B cell (primary cell): Measurements from ENCODE around the gene TTC24. TPM values are rescaled to one million over a fixed set of nuclear protein-coding genes. Genes with fewer than 3 reads are reported as not detected.

Source experiments
- ATAC-seq: fragments of 200-7000 bp; cut with Tn5 transposase; one replicate; pipeline ENCODE4 v1.10.0; 2021; ENCODE audit warnings: low read depth, mild to moderate bottlenecking, moderate number of reproducible peaks, moderate library complexity
- CTCF ChIA-PET: fragments of 350-600 bp; sonication (Branson Sonifier 250); formaldehyde crosslinking; loops from one replicate; lab custom pipeline; 2021; ENCODE audit warnings: antibody characterized with exemption, inconsistent platforms; lab: Charles Lee
- POLR2A ChIA-PET: fragments of 350-600 bp; sonication (Branson Sonifier 250); formaldehyde crosslinking; loops from one replicate; lab custom pipeline; 2021; ENCODE audit warnings: antibody characterized with exemption; lab: Charles Lee
- DNase-seq: peaks from one replicate; pipeline ENCODE4 v3.0.0; 2013
- H2AFZ ChIP-seq: 2 replicates; pipeline ENCODE4 v1.6.1; 2012; ENCODE audit warnings: mild to moderate bottlenecking, low read depth, low read length; ENCODE audit not compliant: insufficient read depth, poor library complexity, severe bottlenecking
- H3K27ac ChIP-seq, 2 donors: 1 replicate in 1 of 2; 2 replicates in 1 of 2; pipeline ENCODE4 v1.5.1; 2012 to 2013; ENCODE audit warnings: low read length in 2 of 2, mild to moderate bottlenecking in 2 of 2, moderate library complexity in 1 of 2
- H3K27me3 ChIP-seq, 4 experiments: fragments of 200-600 bp in 1 of 4; sonication (generic) in 1 of 4; replicated peaks in 1 of 4; 1 replicate in 2 of 4; 2 replicates in 2 of 4; pipeline versions ENCODE4 v1.6.1 to v1.7.0; 2013 to 2016; ENCODE audit warnings: low read length in 3 of 4, mild to moderate bottlenecking in 2 of 4, mixed read lengths in 1 of 4, moderate library complexity in 1 of 4; ENCODE audit not compliant: insufficient read depth in 4 of 4, control insufficient read depth in 3 of 4; ENCODE audit errors: control extremely low read depth in 1 of 4
- H3K36me3 ChIP-seq, 2 experiments: replicated peaks in 1 of 2; 1 replicate in 1 of 2; 2 replicates in 1 of 2; pipeline versions ENCODE4 v1.6.1 to v1.7.1; 2013; ENCODE audit warnings: low read length in 1 of 2; ENCODE audit not compliant: insufficient read depth in 2 of 2, control insufficient read depth in 1 of 2; ENCODE audit errors: control extremely low read depth in 1 of 2, extremely low read depth in 1 of 2
- H3K4me1 ChIP-seq, 2 donors: fragments of 200-600 bp in 1 of 2; sonication (generic) in 1 of 2; 1 replicate in 1 of 2; 2 replicates in 1 of 2; pipeline versions ENCODE4 v1.5.1 to v1.6.1; 2013 to 2017; ENCODE audit warnings: low read length in 2 of 2; ENCODE audit not compliant: control insufficient read depth in 2 of 2, insufficient read depth in 2 of 2
- H3K4me2 ChIP-seq: replicated peaks from 2 replicates; pipeline ENCODE3; 2012; ENCODE audit warnings: mild to moderate bottlenecking, low read depth, low read length; ENCODE audit not compliant: poor library complexity, severe bottlenecking
- H3K4me3 ChIP-seq, 5 experiments: fragments of 200-600 bp in 1 of 5; sonication (generic) in 1 of 5; 1 replicate in 3 of 5; 2 replicates in 2 of 5; pipeline versions ENCODE4 v1.5.1 to v1.7.0; 2011 to 2016; ENCODE audit warnings: low read length in 4 of 5, mild to moderate bottlenecking in 4 of 5, low read depth in 2 of 5, control low read depth in 1 of 5, moderate library complexity in 1 of 5; ENCODE audit not compliant: insufficient read depth in 1 of 5; ENCODE audit errors: control extremely low read depth in 1 of 5, extremely low read depth in 1 of 5
- H3K79me2 ChIP-seq: fragments of 200-600 bp; sonication (generic); one replicate; pipeline ENCODE4 v1.6.0; 2016; ENCODE audit warnings: low read length; ENCODE audit not compliant: control insufficient read depth, insufficient read depth
- H3K9ac ChIP-seq: fragments of 200-600 bp; sonication (generic); 2 replicates; pipeline ENCODE4 v1.6.1; 2017; ENCODE audit warnings: mild to moderate bottlenecking, low read length, moderate library complexity
- H3K9me3 ChIP-seq, 3 donors: one replicate each; pipeline versions ENCODE4 v1.6.1 to v1.7.1; 2013; ENCODE audit warnings: low read length in 2 of 3; ENCODE audit not compliant: control insufficient read depth in 2 of 3, insufficient read depth in 1 of 3; ENCODE audit errors: control extremely low read depth in 1 of 3
- H4K20me1 ChIP-seq: 2 replicates; pipeline ENCODE4 v1.6.0; 2012; ENCODE audit warnings: mild to moderate bottlenecking, low read length; ENCODE audit not compliant: insufficient read depth, control insufficient read depth, poor library complexity, severe bottlenecking
- H3K27ac Mint-ChIP-seq: one replicate; pipeline ENCODE4 v1.8.0; 2021; ENCODE audit warnings: mixed read lengths
- H3K27me3 Mint-ChIP-seq: one replicate; pipeline ENCODE4 v1.8.0; 2021; ENCODE audit warnings: mixed read lengths
- H3K4me1 Mint-ChIP-seq: one replicate; pipeline ENCODE4 v1.8.0; 2021; ENCODE audit warnings: mixed read lengths
- H3K4me3 Mint-ChIP-seq: one replicate; pipeline ENCODE4 v1.8.0; 2021; ENCODE audit warnings: mixed read lengths
- H3K9me3 Mint-ChIP-seq: one replicate; pipeline ENCODE4 v1.8.0; 2022; ENCODE audit warnings: mixed read lengths; ENCODE audit not compliant: insufficient read depth
- EZH2 ChIP-seq: IDR thresholded peaks from 2 replicates; pipeline ENCODE4 v1.6.1; 2012; ENCODE audit warnings: borderline replicate concordance, low read depth, mild to moderate bottlenecking, moderate library complexity, low read length; ENCODE audit not compliant: insufficient read depth, poor library complexity, severe bottlenecking
- whole genome bisulfite sequencing: methylation state at CpG from one replicate; pipeline ENCODE4 v1.1.5; 2013; ENCODE audit warnings: missing lambda C conversion rate; ENCODE audit not compliant: insufficient coverage; 5-methylcytosine and 5-hydroxymethylcytosine counted together
- intact Hi-C: fragments of 100-400 bp; cut with micrococcal nuclease; formaldehyde crosslinking; loops from one replicate; pipeline ENCODE4 v1.10.0; 2022
- polyA plus RNA-seq: library from polyadenylated mRNA; depleted of rRNA; stranded (reverse); fragments of >200 nt; gene quantifications from 2 replicates; pipeline ENCODE4 v1.2.3, GENCODE V29; 2012
- total RNA-seq, 2 donors: library from RNA; stranded (reverse); fragments of 120-200 nt in 1 of 2; gene quantifications; 1 replicate in 1 of 2; 2 replicates in 1 of 2; pipeline versions ENCODE4 v1.2.3 to v1.2.4, GENCODE V29; 2013 to 2022
- TF ChIP-seq, protein P1 (sequence below): fragments of 200-600 bp; IDR thresholded peaks from one replicate; pipeline ENCODE4 v1.8.0; 2022; ENCODE audit warnings: antibody characterized with exemption, mild to moderate bottlenecking

TTC24 gene
- total and polyA plus RNA-seq, 2 donors (not counting 1 experiment from before 2014, with no cell fraction given), result 24.3 to 29.8 TPM

DNA sequence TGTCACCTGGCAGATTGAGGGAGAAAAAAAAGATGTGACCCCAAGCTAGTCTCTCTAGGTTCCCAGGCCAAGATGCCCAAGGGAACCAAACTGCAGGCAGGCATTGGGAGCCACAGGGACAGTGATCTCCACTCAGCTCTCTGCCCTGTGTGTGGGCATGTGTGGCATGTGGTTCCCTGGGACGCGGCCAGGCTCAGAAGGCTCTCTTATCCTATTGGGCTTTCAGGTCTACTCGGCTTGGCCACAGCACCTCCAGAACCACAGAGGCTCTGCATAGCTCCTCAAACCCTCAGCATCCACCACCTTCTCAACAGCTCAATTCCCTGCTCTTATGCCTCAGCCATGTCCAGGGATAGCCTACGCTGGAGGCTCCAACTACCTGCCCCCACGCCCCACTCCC, 29.2 kb upstream of the TTC24 start:
- Histone ChIP-seq H3K9me3 (no peaks in the 10 kb centered on the region), H3K27me3 (no peaks in the 10 kb centered on the region), H3K4me2 (no peak overlapping the region), H3K27ac (no peak overlapping the region), H4K20me1 (no peaks in the 10 kb centered on the region), H3K4me1 (peaks cover 45 to 49% of the 10 kb centered on the region in 2 donors), H3K79me2 (no peaks in the 10 kb centered on the region), H2AFZ (no peak overlapping the region), H3K4me3 (no peak overlapping the region), H3K36me3 (no peaks in the 10 kb centered on the region), H3K9ac (no peak overlapping the region)
- H3K27ac Mint-ChIP-seq, result no peak overlapping the region
- POLR2A ChIA-PET, result no interaction called here
- H3K9me3 Mint-ChIP-seq, result no peaks in the 10 kb centered on the region
- ATAC-seq, result no peak
- no peak for DNase-seq
- TF ChIP-seq EZH2, result no peak
- TF ChIP-seq, protein P1, sequence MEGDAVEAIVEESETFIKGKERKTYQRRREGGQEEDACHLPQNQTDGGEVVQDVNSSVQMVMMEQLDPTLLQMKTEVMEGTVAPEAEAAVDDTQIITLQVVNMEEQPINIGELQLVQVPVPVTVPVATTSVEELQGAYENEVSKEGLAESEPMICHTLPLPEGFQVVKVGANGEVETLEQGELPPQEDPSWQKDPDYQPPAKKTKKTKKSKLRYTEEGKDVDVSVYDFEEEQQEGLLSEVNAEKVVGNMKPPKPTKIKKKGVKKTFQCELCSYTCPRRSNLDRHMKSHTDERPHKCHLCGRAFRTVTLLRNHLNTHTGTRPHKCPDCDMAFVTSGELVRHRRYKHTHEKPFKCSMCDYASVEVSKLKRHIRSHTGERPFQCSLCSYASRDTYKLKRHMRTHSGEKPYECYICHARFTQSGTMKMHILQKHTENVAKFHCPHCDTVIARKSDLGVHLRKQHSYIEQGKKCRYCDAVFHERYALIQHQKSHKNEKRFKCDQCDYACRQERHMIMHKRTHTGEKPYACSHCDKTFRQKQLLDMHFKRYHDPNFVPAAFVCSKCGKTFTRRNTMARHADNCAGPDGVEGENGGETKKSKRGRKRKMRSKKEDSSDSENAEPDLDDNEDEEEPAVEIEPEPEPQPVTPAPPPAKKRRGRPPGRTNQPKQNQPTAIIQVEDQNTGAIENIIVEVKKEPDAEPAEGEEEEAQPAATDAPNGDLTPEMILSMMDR, result no peak
- no peak overlapping the region for H3K4me3 Mint-ChIP-seq
- no peaks in the 10 kb centered on the region for H3K27me3 Mint-ChIP-seq
- WGBS, result 89% methylated on average over 5 of the region's 5 CpGs
- CTCF ChIA-PET, result interaction anchor here (1.7 to 2.3 kb wide), 3 partner anchors 9 to 69 kb away, joined by 4 to 11 read pairs (median 4); no protein-coding TSS in a partner anchor
- peaks cover 45% of the 10 kb centered on the region for H3K4me1 Mint-ChIP-seq
- intact Hi-C loops, result no loop called here

DNA sequence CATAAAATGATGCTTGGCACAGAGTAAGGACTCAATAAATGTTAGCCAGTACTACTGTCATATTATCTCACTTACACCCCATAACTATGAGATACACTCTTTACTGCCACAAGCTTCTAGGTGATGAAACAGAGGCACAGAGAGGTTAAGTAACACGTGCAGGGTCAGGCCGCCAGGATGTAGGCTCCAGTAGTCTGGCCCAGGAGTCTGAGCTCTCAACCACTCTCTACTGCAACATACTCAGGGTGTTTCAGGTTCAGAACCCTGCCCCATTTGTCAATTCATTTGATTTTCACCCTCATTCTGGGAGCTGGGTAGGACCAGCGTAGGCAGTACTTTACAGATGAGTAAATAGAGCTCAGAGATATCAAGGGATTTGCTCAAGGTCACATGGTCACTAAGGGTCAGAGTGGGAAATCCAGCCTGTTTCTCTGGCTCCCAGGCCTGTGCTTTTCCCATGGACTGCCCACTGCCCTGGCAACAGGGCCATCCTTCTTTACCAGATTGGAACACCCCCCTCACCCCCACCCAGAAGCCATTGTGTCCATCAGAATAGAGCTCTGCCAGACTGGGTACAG, 28.4 kb upstream of the TTC24 start:
- TF ChIP-seq, protein P1, result no peak
- TF ChIP-seq EZH2, result no peak
- peak; percentile 36 for DNase-seq
- no peak overlapping the region for H3K4me3 ChIP-seq
- H3K36me3 ChIP-seq, result no peaks in the 10 kb centered on the region
- H3K79me2 ChIP-seq, result no peaks in the 10 kb centered on the region
- intact Hi-C loops, result no loop called here
- H3K27me3 ChIP-seq, result no peaks in the 10 kb centered on the region
- peak overlapping the region; percentile 5 for H2AFZ ChIP-seq
- peaks cover 45 to 49% of the 10 kb centered on the region in 2 donors for H3K4me1 ChIP-seq
- peak; percentile 39 for ATAC-seq
- Mint-ChIP-seq H3K4me1 (peaks cover 49% of the 10 kb centered on the region), H3K4me3 (peak overlapping the region; percentile 1), H3K27ac (peak overlapping the region; percentile 43), H3K9me3 (no peaks in the 10 kb centered on the region), H3K27me3 (no peaks in the 10 kb centered on the region)
- ChIA-PET POLR2A (interaction anchor here (1.2 kb wide), 1 partner anchor 50 kb away, joined by 7 read pairs; the partner anchor contains the start of gene MEF2D), CTCF (interaction anchor here (0.9 to 2.3 kb wide), 4 partner anchors 31 to 97 kb away, joined by 3 to 11 read pairs (median 6); no protein-coding TSS in a partner anchor)
- peaks cover 0 to under 1% (median 0%) of the 10 kb centered on the region in 3 donors for H3K9me3 ChIP-seq
- no peaks in the 10 kb centered on the region for H4K20me1 ChIP-seq
- WGBS, result 38% methylated on average over 2 of the region's 3 CpGs
- H3K9ac ChIP-seq, result no peak overlapping the region
- H3K4me2 ChIP-seq, result peak overlapping the region; percentile 39
- H3K27ac ChIP-seq, result peak overlapping the region in 1 of 2 donors; percentile 53
